ENCODE data around the gene ADARB2. TPM values are rescaled to one million over a fixed set of nuclear protein-coding genes. Genes with fewer than 3 reads are reported as not detected.

The ADARB2 gene
- total and polyA plus RNA-seq, 7 donors, result 0.05 to 0.39 (median 0.15) TPM; not detected in 2

- intact Hi-C loops (cut with DNase I), result no loop called here
- no peaks in the 10 kb centered on the region for H3K27me3 ChIP-seq (ENCODE audit: insufficient read depth in 3 of 3, low read length in 2 of 3)
- DNase-seq (no peak), ATAC-seq (no peak)
- H3K36me3 ChIP-seq (ENCODE audit: insufficient read depth in 1 of 2, low read depth in 1 of 2), result no peaks in the 10 kb centered on the region
- no peaks in the 10 kb centered on the region for H3K4me1 ChIP-seq
- no peak overlapping the region for H3K4me3 ChIP-seq
- no peaks in the 10 kb centered on the region for H3K9me3 ChIP-seq
- TF ChIP-seq, protein P1, sequence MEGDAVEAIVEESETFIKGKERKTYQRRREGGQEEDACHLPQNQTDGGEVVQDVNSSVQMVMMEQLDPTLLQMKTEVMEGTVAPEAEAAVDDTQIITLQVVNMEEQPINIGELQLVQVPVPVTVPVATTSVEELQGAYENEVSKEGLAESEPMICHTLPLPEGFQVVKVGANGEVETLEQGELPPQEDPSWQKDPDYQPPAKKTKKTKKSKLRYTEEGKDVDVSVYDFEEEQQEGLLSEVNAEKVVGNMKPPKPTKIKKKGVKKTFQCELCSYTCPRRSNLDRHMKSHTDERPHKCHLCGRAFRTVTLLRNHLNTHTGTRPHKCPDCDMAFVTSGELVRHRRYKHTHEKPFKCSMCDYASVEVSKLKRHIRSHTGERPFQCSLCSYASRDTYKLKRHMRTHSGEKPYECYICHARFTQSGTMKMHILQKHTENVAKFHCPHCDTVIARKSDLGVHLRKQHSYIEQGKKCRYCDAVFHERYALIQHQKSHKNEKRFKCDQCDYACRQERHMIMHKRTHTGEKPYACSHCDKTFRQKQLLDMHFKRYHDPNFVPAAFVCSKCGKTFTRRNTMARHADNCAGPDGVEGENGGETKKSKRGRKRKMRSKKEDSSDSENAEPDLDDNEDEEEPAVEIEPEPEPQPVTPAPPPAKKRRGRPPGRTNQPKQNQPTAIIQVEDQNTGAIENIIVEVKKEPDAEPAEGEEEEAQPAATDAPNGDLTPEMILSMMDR (IDR thresholded peaks at IDR 0.05), result no peak
- no peak overlapping the region for H3K27ac ChIP-seq
- WGBS, 3 donors, result 54 to 56% (median 55%) methylated on average over 16 of the region's 16 CpGs
These were observed 287.6 kb downstream of the ADARB2 start for GRCh38 chr10:1449572-1450205.

GRCh38 chr10:1449021-1449420, 288.3 kb downstream of the ADARB2 start:
- no peaks in the 10 kb centered on the region for H3K36me3 ChIP-seq (ENCODE audit: insufficient read depth in 1 of 2, low read depth in 1 of 2)
- WGBS, 3 donors, result 74 to 85% (median 74%) methylated on average over 7 of the region's 7 CpGs
- no peaks in the 10 kb centered on the region for H3K27me3 ChIP-seq (ENCODE audit: insufficient read depth in 3 of 3, low read length in 2 of 3)
- no peaks in the 10 kb centered on the region for H3K4me1 ChIP-seq
- intact Hi-C loops (cut with DNase I), result no loop called here
- DNase-seq (no peak), ATAC-seq (no peak)
- no peak overlapping the region for H3K27ac ChIP-seq
- TF ChIP-seq, protein P1 (IDR thresholded peaks at IDR 0.05), result no peak
- H3K4me3 ChIP-seq, result no peak overlapping the region
- no peaks in the 10 kb centered on the region for H3K9me3 ChIP-seq

DNA sequence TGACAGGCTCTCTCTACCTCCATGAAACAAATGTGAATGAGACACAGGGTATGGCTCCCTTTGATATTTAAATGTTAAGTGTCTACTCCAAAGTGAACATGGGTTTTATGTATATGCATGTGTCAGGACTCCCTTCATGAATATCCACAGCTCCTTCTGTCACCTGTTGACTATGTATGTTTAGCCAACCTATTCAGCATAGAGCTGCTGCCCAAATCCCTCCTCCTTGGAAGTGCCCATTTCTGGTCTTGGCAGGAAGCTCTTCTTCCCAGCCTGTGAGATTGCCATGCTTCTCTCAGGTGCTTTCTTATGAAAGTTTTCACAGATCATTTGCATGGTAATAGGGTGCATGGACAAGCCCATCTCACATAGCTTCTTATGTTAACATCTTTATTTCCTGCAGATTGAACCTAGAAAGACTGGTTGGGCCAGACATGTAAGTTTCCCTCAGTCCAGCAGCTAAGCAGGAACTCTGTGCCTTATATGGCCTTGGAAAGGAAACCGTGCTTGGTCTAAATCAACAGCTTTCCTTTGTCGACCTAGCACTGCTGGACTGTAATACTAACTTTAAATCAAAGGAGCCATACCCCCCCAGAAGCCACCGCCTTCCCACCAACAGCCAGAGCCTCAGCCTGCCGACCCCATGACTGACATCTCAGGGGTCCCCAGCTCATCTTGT, 288.9 kb downstream of the ADARB2 start:
- H3K9me3 ChIP-seq, result no peaks in the 10 kb centered on the region
- intact Hi-C loops (cut with DNase I), result no loop called here
- no peak for ATAC-seq
- no peaks in the 10 kb centered on the region for H3K27me3 ChIP-seq (ENCODE audit: insufficient read depth in 3 of 3, low read length in 2 of 3)
- H3K4me3 ChIP-seq, result no peak overlapping the region
- no peaks in the 10 kb centered on the region for H3K4me1 ChIP-seq
- no peak overlapping the region for H3K27ac ChIP-seq
- TF ChIP-seq, protein P1 (IDR thresholded peaks at IDR 0.05), result no peak
- 45 to 60% (median 51%) methylated on average over 4 of the region's 4 CpGs for WGBS, 3 donors
- DNase-seq, result no peak
- H3K36me3 ChIP-seq (ENCODE audit: insufficient read depth in 1 of 2, low read depth in 1 of 2), result no peaks in the 10 kb centered on the region

DNA sequence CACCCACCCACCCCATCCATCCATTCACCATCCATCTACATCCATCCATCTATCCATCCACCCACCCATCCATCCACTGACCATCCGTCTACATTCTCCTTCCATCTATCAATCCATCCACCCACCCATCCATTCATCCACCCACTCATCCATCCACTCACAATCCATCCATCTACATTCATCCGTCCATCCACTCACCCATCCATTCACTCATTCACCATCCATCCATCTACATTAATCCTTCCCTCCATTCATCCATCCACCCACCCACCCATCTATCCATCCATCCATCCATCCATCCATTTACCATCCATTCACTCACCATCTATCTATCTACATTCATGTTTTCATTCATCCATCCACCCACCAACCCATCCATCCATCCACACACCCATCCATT, 292.5 kb downstream of the ADARB2 start:
- H3K9me3 ChIP-seq, result no peaks in the 10 kb centered on the region

More for the DNA sequence above, 292.5 kb downstream of the ADARB2 start:
- DNase-seq (no peak), ATAC-seq (no peak)
- 91 to 98% (median 94%) methylated on average over 2 of the region's 2 CpGs for WGBS, 3 donors
- intact Hi-C loops (cut with DNase I), result no loop called here
- TF ChIP-seq, protein P1 (IDR thresholded peaks at IDR 0.05), result no peak
- H3K4me1 ChIP-seq, result no peaks in the 10 kb centered on the region
- peaks cover 0 to 3% (median 0%) of the 10 kb centered on the region in 3 donors for H3K27me3 ChIP-seq (ENCODE audit: insufficient read depth in 3 of 3, low read length in 2 of 3)
- no peak overlapping the region for H3K27ac ChIP-seq
- no peak overlapping the region for H3K4me3 ChIP-seq
- H3K36me3 ChIP-seq (ENCODE audit: insufficient read depth in 1 of 2, low read depth in 1 of 2), result no peaks in the 10 kb centered on the region
